ENCODE results near the gene UBE2Q2. TPM values are rescaled to one million over a fixed set of nuclear protein-coding genes. Genes with fewer than 3 reads are reported as not detected.
A peak's percentile ranks its signal among the peaks of the same experiment; 100 is the strongest.

The UBE2Q2 gene
- polyA plus RNA-seq, 2 of the 4 experiments (the other 2 are of a cell fraction), result 36.5 to 50.6 TPM

DNA sequence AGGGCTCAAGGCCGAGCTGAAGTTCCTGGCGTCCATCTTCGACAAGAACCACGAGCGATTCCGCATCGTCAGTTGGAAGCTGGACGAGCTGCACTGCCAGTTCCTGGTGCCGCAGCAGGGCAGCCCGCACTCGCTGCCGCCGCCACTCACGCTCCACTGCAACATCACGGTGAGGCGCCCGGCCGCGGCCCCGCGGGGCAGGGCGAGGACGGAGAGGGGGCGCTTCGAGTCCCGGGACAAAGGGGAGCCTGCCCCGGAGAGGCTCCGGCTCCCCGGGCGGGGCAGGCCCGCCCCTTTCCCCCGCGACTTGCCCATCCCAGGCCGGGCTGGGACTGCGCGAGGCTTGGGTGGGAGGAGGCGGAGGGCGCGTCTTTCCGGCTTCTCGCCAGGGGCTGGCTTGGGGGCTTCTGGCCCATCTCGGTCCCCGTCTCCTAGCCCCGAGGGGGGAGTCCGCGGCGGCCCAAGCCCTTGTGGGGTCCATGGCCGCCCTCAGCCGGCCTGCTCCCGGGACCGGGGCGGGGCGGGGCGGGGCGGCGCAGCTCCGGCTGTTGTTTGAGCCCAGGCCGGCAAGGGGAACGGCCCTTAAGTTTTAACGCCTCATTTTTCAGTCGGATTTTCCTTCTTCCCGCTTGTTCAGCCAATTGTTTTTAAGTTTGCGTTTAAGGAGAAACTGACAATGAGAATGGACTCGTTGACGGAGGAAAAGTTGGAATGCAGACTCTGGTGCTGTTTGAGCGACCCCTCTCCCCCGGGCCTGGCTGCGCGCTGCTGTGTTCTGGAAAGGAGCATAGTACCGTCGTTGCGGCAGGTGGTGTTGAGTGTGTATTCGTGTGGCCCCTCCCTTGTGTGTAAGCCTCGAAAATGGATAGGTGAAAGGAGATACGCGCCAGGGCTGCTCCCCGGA, 683 bp downstream of the UBE2Q2 start (continued):
- TF ChIP-seq RCOR1 (IDR thresholded peaks at IDR 0.05; ENCODE audit: low read depth, low read length) (no peak), ZSCAN20 (CRISPR knock-in tag; IDR thresholded peaks at IDR 0.05) (no peak), HOXB5 (CRISPR knock-in tag; IDR thresholded peaks at IDR 0.05) (no peak), RNF2 (IDR thresholded peaks at IDR 0.05; ENCODE audit: borderline replicate concordance, low read depth) (no peak), GATA3 (IDR thresholded peaks at IDR 0.05; ENCODE audit: borderline replicate concordance) (0 out of 2 replicates have a peak, but pooled peaks have one; percentile 9)
- TF ChIP-seq, protein P1, sequence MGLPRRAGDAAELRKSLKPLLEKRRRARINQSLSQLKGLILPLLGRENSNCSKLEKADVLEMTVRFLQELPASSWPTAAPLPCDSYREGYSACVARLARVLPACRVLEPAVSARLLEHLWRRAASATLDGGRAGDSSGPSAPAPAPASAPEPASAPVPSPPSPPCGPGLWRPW (IDR thresholded peaks at IDR 0.05), result no peak

DNA sequence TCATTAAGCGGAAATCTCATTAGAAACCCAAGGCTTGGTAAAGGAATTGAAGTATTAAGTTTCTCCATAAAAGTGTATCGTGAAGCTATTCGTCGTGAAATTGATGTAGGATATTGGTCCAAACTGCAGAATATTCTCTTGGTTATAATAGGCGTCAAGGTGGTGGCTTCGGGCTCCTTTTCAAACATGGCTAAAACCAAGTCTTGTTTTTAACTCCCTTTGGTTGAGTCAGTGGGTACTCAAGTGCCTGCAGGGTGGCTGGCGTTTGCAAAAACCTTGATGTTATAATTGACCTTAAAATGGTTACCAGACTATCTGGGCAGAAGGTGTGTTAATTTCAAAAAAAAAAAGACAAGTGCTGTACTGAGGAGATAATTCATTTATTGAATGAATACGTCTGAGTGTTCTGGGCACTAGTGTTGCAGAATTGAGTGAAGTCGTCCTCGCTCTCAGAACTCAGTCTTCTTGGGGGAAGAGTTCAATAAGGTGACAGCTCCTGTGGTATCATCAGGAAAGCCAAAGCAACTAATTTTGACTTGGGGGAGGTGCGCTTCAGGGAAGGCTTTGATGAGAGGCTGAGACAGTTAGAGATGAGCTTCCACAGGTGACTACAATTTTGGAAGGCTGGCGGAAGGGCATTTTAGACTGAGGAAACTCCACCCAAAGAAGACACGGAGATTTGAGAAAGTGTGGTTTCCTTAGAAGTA, 1.5 kb downstream of the UBE2Q2 start:
- H3K9me3 ChIP-seq, result no peaks in the 10 kb centered on the region
- ChIA-PET CTCF (interaction anchor here (0.6 to 1.5 kb wide), 4 partner anchors 12 to 79 kb away, joined by 3 to 4 read pairs (median 3); partner anchors contain the start of gene FBXO22), POLR2A (interaction anchor here (1.0 to 1.5 kb wide), 3 partner anchors 15 to 393 kb away, joined by 3 to 4 read pairs (median 4); partner anchors contain the start of gene SIN3A)
- DNase-seq (ENCODE audit: low read depth in 1 of 2, low spot score in 1 of 2), result no peak
- peak overlapping the region; percentile 66 for H3K4me3 ChIP-seq
- peak overlapping the region; percentile 88 to 92 for H3K27ac ChIP-seq
- 74% methylated on average over 13 of the region's 13 CpGs for WGBS (ENCODE audit: missing lambda C conversion rate)
- ATAC-seq, result no peak
- no peak for FAIRE-seq
- TF ChIP-seq FOSL2 (IDR thresholded peaks at IDR 0.05) (no peak), FOSL2 (CRISPR knock-in tag; IDR thresholded peaks at IDR 0.05) (no peak), MAFK (IDR thresholded peaks at IDR 0.05; ENCODE audit: partially characterized antibody) (no peak), EP300 (IDR thresholded peaks at IDR 0.05) (no peak), POLR2AphosphoS2 (conservative IDR thresholded peaks at IDR 0.05; ENCODE audit: low read length) (no peak), CBX2 (IDR thresholded peaks at IDR 0.05; ENCODE audit: borderline replicate concordance, low read depth) (no peak), SMC3 (IDR thresholded peaks at IDR 0.05) (no peak), RNF2 (IDR thresholded peaks at IDR 0.05; ENCODE audit: borderline replicate concordance, low read depth) (no peak), NR3C1 (IDR thresholded peaks at IDR 0.05) (no peak), HEYL (CRISPR knock-in tag; IDR thresholded peaks at IDR 0.05) (no peak), GATA3 (IDR thresholded peaks at IDR 0.05; ENCODE audit: borderline replicate concordance) (no peak), ZNF302 (CRISPR knock-in tag; IDR thresholded peaks at IDR 0.05) (no peak), HOXA7 (CRISPR knock-in tag; IDR thresholded peaks at IDR 0.05) (no peak)
- TF ChIP-seq, protein P2, sequence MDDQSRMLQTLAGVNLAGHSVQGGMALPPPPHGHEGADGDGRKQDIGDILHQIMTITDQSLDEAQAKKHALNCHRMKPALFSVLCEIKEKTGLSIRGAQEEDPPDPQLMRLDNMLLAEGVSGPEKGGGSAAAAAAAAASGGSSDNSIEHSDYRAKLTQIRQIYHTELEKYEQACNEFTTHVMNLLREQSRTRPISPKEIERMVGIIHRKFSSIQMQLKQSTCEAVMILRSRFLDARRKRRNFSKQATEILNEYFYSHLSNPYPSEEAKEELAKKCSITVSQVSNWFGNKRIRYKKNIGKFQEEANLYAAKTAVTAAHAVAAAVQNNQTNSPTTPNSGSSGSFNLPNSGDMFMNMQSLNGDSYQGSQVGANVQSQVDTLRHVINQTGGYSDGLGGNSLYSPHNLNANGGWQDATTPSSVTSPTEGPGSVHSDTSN (IDR thresholded peaks at IDR 0.05), result no peak
- TF ChIP-seq, protein P3, sequence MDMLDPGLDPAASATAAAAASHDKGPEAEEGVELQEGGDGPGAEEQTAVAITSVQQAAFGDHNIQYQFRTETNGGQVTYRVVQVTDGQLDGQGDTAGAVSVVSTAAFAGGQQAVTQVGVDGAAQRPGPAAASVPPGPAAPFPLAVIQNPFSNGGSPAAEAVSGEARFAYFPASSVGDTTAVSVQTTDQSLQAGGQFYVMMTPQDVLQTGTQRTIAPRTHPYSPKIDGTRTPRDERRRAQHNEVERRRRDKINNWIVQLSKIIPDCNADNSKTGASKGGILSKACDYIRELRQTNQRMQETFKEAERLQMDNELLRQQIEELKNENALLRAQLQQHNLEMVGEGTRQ (IDR thresholded peaks at IDR 0.05), result no peak
- peaks cover 21% of the 10 kb centered on the region for H3K4me1 ChIP-seq
- peak overlapping the region; percentile 81 for H3K4me2 ChIP-seq

GRCh38 chr15:75849167-75849566, 5.9 kb downstream of the UBE2Q2 start:
- Histone ChIP-seq H3K4me3 (no peak overlapping the region), H3K4me1 (peaks cover 12% of the 10 kb centered on the region), H3K27ac (no peak overlapping the region), H3K9me3 (no peaks in the 10 kb centered on the region), H3K4me2 (no peak overlapping the region)
- ATAC-seq (no peak), DNase-seq (ENCODE audit: low read depth in 1 of 2, low spot score in 1 of 2) (no peak), FAIRE-seq (no peak)
- CTCF ChIA-PET, result interaction anchor here (0.7 kb wide), 1 partner anchor 39 kb away, joined by 3 read pairs; no protein-coding TSS in a partner anchor
- TF ChIP-seq POLR2AphosphoS2 (conservative IDR thresholded peaks at IDR 0.05; ENCODE audit: low read length), result no peak
- no peak for TF ChIP-seq PHF8 (IDR thresholded peaks at IDR 0.05; ENCODE audit: borderline replicate concordance, low read depth)
- TF ChIP-seq, protein P4, sequence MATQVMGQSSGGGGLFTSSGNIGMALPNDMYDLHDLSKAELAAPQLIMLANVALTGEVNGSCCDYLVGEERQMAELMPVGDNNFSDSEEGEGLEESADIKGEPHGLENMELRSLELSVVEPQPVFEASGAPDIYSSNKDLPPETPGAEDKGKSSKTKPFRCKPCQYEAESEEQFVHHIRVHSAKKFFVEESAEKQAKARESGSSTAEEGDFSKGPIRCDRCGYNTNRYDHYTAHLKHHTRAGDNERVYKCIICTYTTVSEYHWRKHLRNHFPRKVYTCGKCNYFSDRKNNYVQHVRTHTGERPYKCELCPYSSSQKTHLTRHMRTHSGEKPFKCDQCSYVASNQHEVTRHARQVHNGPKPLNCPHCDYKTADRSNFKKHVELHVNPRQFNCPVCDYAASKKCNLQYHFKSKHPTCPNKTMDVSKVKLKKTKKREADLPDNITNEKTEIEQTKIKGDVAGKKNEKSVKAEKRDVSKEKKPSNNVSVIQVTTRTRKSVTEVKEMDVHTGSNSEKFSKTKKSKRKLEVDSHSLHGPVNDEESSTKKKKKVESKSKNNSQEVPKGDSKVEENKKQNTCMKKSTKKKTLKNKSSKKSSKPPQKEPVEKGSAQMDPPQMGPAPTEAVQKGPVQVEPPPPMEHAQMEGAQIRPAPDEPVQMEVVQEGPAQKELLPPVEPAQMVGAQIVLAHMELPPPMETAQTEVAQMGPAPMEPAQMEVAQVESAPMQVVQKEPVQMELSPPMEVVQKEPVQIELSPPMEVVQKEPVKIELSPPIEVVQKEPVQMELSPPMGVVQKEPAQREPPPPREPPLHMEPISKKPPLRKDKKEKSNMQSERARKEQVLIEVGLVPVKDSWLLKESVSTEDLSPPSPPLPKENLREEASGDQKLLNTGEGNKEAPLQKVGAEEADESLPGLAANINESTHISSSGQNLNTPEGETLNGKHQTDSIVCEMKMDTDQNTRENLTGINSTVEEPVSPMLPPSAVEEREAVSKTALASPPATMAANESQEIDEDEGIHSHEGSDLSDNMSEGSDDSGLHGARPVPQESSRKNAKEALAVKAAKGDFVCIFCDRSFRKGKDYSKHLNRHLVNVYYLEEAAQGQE (IDR thresholded peaks at IDR 0.05), result no peak
- TF ChIP-seq ELK1 (IDR thresholded peaks at IDR 0.05; ENCODE audit: low read depth, low read length), result no peak
- POLR2A ChIA-PET, result no interaction called here
- 83% methylated on average over 1 of the region's 1 CpG for WGBS (ENCODE audit: missing lambda C conversion rate)

Measured in A549 (cell line).